Hepatocyte (in vitro differentiated cells): Measurements from ENCODE around the gene ZNF398. TPM values are rescaled to one million over a fixed set of nuclear protein-coding genes. Genes with fewer than 3 reads are reported as not detected.

ENCODE experiments used
- DNase-seq: peaks from one replicate; pipeline ENCODE4 v3.0.0-alpha.2; 2016; ENCODE audit warnings: low spot score
- H2AFZ ChIP-seq: fragments of 200-600 bp; sonication (generic); 2 replicates; pipeline ENCODE4 v1.6.0; 2016; ENCODE audit warnings: antibody characterized with exemption, mild to moderate bottlenecking
- H3K27ac ChIP-seq: fragments of 200-600 bp; sonication (generic); 2 replicates; pipeline ENCODE4 v1.5.1; 2016; ENCODE audit warnings: mild to moderate bottlenecking
- H3K27me3 ChIP-seq: fragments of 200-600 bp; sonication (generic); 2 replicates; pipeline ENCODE4 v1.6.1; 2016
- H3K36me3 ChIP-seq: fragments of 200-600 bp; sonication (generic); replicated peaks from 2 replicates; pipeline ENCODE4 v1.5.1; 2016; ENCODE audit warnings: low read depth; ENCODE audit not compliant: insufficient read depth
- H3K4me1 ChIP-seq: fragments of 200-600 bp; sonication (generic); 2 replicates; pipeline ENCODE4 v1.5.1; 2016; ENCODE audit warnings: mild to moderate bottlenecking, moderate library complexity; ENCODE audit not compliant: insufficient read depth
- H3K4me2 ChIP-seq: fragments of 200-600 bp; sonication (generic); 2 replicates; pipeline ENCODE4 v1.6.0; 2016
- H3K4me3 ChIP-seq: fragments of 200-600 bp; sonication (generic); 2 replicates; pipeline ENCODE4 v1.5.1; 2016; ENCODE audit warnings: mild to moderate bottlenecking
- H3K79me2 ChIP-seq: fragments of 200-600 bp; sonication (generic); 2 replicates; pipeline ENCODE4 v1.6.0; 2017; ENCODE audit warnings: mild to moderate bottlenecking
- H3K9me2 ChIP-seq: fragments of 200-600 bp; sonication (generic); replicated peaks from 2 replicates; pipeline ENCODE4 v1.6.0; 2017; ENCODE audit warnings: mild to moderate bottlenecking; ENCODE audit not compliant: insufficient read depth
- H3K9me3 ChIP-seq: fragments of 200-600 bp; sonication (generic); 2 replicates; pipeline ENCODE4 v1.5.1; 2016; ENCODE audit warnings: low read depth, mild to moderate bottlenecking
- H4K20me1 ChIP-seq: fragments of 200-600 bp; sonication (generic); 2 replicates; pipeline ENCODE4 v1.6.0; 2016; ENCODE audit warnings: mild to moderate bottlenecking; ENCODE audit not compliant: insufficient read depth, poor library complexity, severe bottlenecking
- EZH2 ChIP-seq: fragments of 200-600 bp; sonication (generic); IDR thresholded peaks from 2 replicates; pipeline ENCODE4 v1.6.1; 2016; ENCODE audit warnings: antibody characterized with exemption, mild to moderate bottlenecking, borderline replicate concordance
- EZH2phosphoT487 ChIP-seq: fragments of 200-600 bp; sonication (generic); IDR thresholded peaks from one replicate; pipeline ENCODE4 v1.6.1; 2018; ENCODE audit warnings: antibody characterized with exemption, mild to moderate bottlenecking, low read depth, moderate library complexity; ENCODE audit not compliant: unreplicated experiment, severe bottlenecking
- WGBS: methylation state at CpG from one replicate; pipeline ENCODE4 v1.1.6; 2016; ENCODE audit warnings: low lambda C conversion rate; ENCODE audit errors: missing lambda C conversion rate; 5-methylcytosine and 5-hydroxymethylcytosine counted together
- polyA plus RNA-seq: library from polyadenylated mRNA; unstranded; fragments of >200 nt; fragmentation: Nextera tagmentation; extraction: Ambion mirVana; gene quantifications from 2 replicates; pipeline ENCODE4 v1.2.1, GENCODE V29; 2016
- total RNA-seq: library from RNA; depleted of rRNA; stranded (reverse); fragments of >200 nt; gene quantifications from 2 replicates; pipeline ENCODE4 v1.2.3, GENCODE V29; 2014
- TF ChIP-seq, protein P1 (sequence below): fragments of 200-600 bp; sonication (generic); IDR thresholded peaks from 2 replicates; pipeline ENCODE4 v1.5.1; 2016; ENCODE audit warnings: antibody characterized with exemption, mild to moderate bottlenecking; ENCODE audit not compliant: poor library complexity

Gene ZNF398
- total and polyA plus RNA-seq, 2 experiments from 2014 or later, result 8.1 to 12.5 TPM

DNA sequence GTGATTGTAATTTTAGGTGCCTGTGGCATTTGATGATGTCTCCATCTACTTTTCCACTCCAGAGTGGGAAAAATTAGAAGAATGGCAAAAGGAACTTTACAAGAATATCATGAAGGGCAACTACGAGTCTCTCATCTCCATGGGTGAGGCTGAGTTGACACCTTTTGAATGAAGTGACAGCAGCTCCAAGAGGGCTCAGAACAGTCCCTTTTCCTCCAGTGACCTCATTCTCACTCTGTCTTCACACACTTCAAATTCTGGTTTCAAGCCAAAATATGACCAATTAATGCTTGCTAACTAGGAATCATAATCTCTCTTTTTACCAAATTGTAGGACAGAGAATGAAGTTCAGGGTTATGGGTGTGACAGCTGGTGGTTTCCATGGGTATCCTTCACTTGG lies 18.9 kb downstream of the ZNF398 start:
- H3K9me2 ChIP-seq, result no peaks in the 10 kb centered on the region
- TF ChIP-seq, protein P1, sequence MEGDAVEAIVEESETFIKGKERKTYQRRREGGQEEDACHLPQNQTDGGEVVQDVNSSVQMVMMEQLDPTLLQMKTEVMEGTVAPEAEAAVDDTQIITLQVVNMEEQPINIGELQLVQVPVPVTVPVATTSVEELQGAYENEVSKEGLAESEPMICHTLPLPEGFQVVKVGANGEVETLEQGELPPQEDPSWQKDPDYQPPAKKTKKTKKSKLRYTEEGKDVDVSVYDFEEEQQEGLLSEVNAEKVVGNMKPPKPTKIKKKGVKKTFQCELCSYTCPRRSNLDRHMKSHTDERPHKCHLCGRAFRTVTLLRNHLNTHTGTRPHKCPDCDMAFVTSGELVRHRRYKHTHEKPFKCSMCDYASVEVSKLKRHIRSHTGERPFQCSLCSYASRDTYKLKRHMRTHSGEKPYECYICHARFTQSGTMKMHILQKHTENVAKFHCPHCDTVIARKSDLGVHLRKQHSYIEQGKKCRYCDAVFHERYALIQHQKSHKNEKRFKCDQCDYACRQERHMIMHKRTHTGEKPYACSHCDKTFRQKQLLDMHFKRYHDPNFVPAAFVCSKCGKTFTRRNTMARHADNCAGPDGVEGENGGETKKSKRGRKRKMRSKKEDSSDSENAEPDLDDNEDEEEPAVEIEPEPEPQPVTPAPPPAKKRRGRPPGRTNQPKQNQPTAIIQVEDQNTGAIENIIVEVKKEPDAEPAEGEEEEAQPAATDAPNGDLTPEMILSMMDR, result no peak
- no peak for TF ChIP-seq EZH2phosphoT487
- TF ChIP-seq EZH2, result no peak
- no peak for DNase-seq
- no peak overlapping the region for H3K4me2 ChIP-seq
- no peaks in the 10 kb centered on the region for H4K20me1 ChIP-seq
- no peak overlapping the region for H3K4me3 ChIP-seq
- no peaks in the 10 kb centered on the region for H3K9me3 ChIP-seq
- 96% methylated on average over 1 of the region's 1 CpG for WGBS
- no peak overlapping the region for H2AFZ ChIP-seq
- peaks cover 5% of the 10 kb centered on the region for H3K79me2 ChIP-seq
- no peaks in the 10 kb centered on the region for H3K27me3 ChIP-seq
- no peaks in the 10 kb centered on the region for H3K36me3 ChIP-seq
- H3K27ac ChIP-seq, result no peak overlapping the region
- H3K4me1 ChIP-seq, result no peaks in the 10 kb centered on the region

DNA sequence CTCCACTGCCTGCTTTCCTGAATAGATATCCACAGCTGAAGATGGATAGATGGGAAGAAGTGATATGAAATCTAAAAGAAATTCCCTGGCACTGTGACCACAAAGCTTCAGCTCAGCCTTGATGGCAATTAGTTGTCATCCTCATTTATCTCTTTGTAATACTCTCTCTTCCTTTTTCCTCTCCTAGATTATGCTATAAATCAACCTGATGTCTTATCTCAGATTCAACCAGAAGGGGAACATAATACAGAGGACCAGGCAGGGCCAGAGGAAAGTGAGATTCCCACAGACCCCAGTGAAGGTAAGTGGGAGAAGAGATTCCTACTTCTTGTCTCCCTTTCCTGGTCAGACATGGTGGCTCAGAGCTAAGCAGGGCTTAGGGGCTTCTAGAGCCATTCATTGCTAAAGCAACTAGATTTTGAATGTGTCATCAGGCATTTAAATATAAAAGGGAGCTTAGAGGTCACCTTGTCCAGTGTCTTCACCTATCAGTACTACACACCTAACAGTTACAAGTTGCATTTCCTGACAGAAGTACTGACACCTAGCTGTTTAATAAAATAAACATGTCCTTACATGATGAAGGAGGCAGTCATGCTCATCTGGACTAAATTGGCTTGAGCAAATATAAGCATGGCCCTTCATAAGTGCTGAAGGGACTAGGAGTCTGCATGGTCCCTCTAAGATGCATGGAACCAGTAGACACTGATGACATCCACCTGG lies 19.5 kb downstream of the ZNF398 start:
- H3K9me3 ChIP-seq, result no peaks in the 10 kb centered on the region
- no peaks in the 10 kb centered on the region for H4K20me1 ChIP-seq
- H3K4me1 ChIP-seq, result no peaks in the 10 kb centered on the region
- no peak for DNase-seq
- H3K9me2 ChIP-seq, result no peaks in the 10 kb centered on the region
- no peak overlapping the region for H3K4me3 ChIP-seq
- H2AFZ ChIP-seq, result no peak overlapping the region
- H3K27ac ChIP-seq, result no peak overlapping the region
- H3K27me3 ChIP-seq, result no peaks in the 10 kb centered on the region
- TF ChIP-seq, protein P1, result no peak
- TF ChIP-seq EZH2phosphoT487, result no peak
- no peak for TF ChIP-seq EZH2
- no peak overlapping the region for H3K4me2 ChIP-seq
- no peaks in the 10 kb centered on the region for H3K36me3 ChIP-seq
- no peaks in the 10 kb centered on the region for H3K79me2 ChIP-seq

DNA sequence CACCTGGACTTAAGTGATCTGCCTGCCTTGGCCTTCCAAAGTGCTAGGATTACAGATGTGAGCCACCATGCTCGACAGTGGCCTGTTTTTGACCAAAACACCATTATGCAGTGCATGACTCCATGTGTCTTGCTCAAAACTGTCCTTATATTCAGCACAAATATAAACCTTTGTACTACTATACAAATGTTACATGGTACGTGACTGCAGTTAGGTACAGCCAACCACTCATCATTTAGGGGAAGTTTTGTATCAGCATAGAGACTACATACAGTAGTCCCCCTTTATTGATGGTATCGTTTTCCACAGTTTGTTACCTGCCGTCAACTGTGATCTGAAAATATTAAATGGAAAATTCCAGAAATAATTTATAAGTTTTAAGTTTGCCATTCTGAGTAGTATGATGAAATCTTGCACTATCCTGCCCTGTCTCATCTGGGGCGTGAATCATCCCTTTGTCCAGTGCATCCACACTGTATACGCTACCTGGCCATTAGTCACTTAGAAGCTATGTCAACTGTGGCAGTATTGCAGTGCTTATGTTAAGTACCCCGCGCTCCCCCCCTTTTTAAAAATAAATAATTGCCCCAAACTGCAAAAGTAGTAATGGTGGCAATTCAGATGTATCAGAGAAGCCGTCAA lies 24.8 kb downstream of the ZNF398 start:
- Histone ChIP-seq H3K4me3 (no peak overlapping the region), H3K36me3 (no peaks in the 10 kb centered on the region), H3K4me1 (no peaks in the 10 kb centered on the region), H3K9me2 (no peaks in the 10 kb centered on the region), H3K27me3 (no peaks in the 10 kb centered on the region), H4K20me1 (no peaks in the 10 kb centered on the region), H3K4me2 (no peak overlapping the region), H3K27ac (no peak overlapping the region), H2AFZ (no peak overlapping the region), H3K79me2 (no peaks in the 10 kb centered on the region), H3K9me3 (no peaks in the 10 kb centered on the region)
- 85% methylated on average over 9 of the region's 9 CpGs for WGBS
- TF ChIP-seq EZH2 (no peak), EZH2phosphoT487 (no peak)
- TF ChIP-seq, protein P1, result no peak
- DNase-seq, result no peak
